ENCODE data around the gene CRY1.

GRCh38 chr12:107092669-107093416 lies 506 bp downstream of the CRY1 start:
- no peak for TF ChIP-seq CTCF (IDR thresholded peaks at IDR 0.05)
- TF ChIP-seq POLR2A (IDR thresholded peaks at IDR 0.05), result no peak
